T-helper 2 cell treated with Interferon-gamma antibody and Interleukin-4, amounts not matched to agents 100 ng/mL and 5 ng/mL, for 36 hours (primary cell): ENCODE data around the gene TTC21A. TPM values are rescaled to one million over a fixed set of nuclear protein-coding genes. Genes with fewer than 3 reads are reported as not detected.
"Not testable (repeated sequence)": the region's sequence is repeated elsewhere in the genome, so short reads cannot be mapped to it uniquely, and the experiment has no call there.

ENCODE experiments used
- intact Hi-C: fragments of 100-400 bp; cut with micrococcal nuclease; formaldehyde crosslinking; loops from one replicate; pipeline ENCODE4 v1.15.1; 2023
- total RNA-seq: library from RNA; stranded (reverse); gene quantifications from 2 replicates; pipeline ENCODE4 v1.2.3, GENCODE V29; 2022

TTC21A gene
- total RNA-seq, 1 donor from 2014 or later, result 1.7 TPM

DNA sequence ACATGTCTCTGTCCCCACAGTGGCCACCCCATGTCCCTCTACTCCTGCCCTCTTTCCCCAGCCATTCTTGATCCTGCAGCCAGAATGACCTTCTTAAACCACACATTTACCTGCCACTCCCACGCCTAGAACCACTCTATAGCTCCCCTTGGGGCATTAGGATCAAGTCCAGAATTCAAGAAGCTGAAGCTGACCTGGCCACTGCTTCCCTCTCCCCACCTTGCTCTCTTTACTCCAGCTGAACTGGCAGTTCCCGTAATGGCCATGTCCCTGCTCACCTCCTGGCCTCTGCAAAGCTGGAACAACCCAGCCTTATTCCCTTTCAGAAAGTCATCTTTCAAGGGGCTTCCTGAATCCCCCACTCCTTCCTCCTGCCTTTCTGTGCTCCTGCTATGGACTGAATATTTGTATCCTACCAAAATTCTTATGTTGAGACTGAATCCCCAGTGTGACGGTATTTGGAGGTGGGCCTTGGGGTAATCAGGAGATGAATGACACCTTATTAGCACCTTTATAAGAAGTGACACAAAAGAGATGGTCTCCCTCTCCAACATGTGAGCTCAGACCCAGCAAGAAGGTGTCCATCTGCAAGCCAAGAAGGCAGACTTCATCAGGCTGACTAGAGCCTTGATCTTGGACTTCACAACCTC lies 42.1 kb downstream of the TTC21A start:
- intact Hi-C loops, result no loop called here

DNA sequence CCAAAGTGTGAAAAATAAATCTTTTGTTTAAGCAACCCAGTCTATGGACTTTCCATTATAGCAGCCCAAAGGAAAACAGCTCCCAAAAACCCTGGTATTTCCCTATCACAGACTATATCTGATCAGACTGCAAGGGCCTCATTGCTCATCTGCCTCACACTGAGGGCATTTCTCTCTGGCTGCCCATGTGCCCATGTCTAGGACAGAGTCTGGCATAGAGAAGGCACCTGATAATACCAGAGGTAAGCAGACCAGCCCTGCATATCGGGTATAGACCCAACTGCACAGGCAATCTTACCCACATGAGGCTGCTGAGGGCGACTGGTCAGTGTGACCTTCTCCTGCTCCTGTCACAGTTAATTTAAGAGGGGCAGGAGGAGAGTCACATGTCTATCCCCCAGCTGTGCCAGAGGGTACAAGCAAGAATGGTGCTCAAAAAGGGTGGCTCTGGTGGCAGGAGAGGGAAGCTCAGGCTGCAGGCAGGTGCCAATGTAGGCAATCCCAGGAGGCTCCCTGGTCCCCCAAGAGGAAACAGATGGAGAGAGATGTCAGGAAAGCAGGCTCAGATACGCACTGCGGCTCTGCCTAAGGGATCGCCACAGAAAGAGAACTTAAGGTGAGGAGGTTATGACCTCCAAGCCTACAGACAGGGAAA lies 42.8 kb downstream of the TTC21A start:
- intact Hi-C loops, result no loop called here

GRCh38 chr3:39150803-39151631 lies 43.5 kb downstream of the TTC21A start:
- intact Hi-C loops, result no loop called here

GRCh38 chr3:39153977-39154279 lies 46.4 kb downstream of the TTC21A start:
- intact Hi-C loops, result loop anchor here (1.0 kb wide), 1 partner anchor 224 kb away; no protein-coding TSS in a partner anchor

GRCh38 chr3:39154280-39155021 lies 47.0 kb downstream of the TTC21A start:
- intact Hi-C loops, result loop anchor here (1.0 kb wide), 1 partner anchor 224 kb away; no protein-coding TSS in a partner anchor

DNA sequence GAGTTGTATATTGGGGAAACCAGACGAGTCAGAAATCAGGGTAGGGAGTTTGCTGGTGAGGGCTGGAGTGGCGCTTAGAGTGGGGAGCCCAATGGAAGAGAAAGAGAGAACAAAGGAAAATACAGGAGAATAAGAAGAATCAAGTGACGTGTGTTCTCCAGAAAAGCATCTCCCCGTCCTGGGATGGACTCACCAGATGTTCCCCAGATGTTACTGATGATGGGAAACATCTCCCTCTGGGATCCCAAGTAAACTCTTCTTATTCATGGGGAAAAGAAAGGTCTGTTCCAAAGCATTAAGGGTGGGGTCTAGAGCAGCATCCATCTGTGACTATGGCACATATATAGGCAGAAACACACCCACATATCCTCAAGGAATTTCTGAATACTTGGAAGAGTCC lies 48.9 kb downstream of the TTC21A start:
- intact Hi-C loops, result no loop called here

- intact Hi-C loops, result no loop called here
These were observed 49.9 kb downstream of the TTC21A start for GRCh38 chr3:39157359-39157758.

GRCh38 chr3:39158148-39158715 lies 50.8 kb downstream of the TTC21A start:
- intact Hi-C loops, result no loop called here

DNA sequence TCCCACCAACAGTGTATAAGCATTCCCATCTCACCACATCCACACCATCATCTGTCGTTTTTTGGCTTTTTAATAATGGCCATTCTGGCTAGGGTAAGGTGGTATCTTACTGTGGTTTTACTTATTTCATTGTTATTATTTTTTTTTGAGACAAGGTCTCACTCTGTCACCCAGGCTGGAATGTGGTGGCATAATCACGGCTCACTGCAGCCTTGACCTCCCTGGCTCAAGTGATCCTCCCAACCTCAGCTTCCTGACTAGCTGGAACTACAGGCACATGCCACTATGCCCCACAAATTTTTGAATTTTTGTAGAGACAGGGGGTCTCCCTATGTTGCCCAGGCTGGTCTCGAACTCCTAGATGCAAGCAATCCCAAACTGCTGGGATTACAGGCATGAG lies 56.9 kb downstream of the TTC21A start:
- intact Hi-C loops, result no loop called here

DNA sequence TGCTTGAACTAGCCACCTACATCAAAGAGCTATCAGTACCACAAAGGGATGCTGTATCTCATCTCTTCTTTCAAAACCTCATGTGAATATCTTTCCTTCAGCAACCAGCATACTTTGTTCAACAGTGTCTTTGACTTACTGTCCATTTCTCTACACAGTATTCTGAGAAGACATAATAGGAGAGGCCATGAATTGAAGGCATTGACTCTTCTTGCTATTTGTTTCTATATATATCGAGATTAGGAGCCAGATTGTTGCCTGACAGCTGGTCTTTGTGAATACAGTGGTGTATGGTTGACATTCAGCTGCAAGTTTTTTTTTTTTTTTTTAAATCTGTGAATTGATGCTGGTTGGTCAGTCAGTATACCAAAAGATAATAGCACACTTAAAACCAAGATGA lies 58.0 kb downstream of the TTC21A start:
- intact Hi-C loops, result no loop called here

GRCh38 chr3:39166134-39166710 lies 58.7 kb downstream of the TTC21A start:
- intact Hi-C loops, result no loop called here

- intact Hi-C loops, result no loop called here
These were observed 59.6 kb downstream of the TTC21A start for GRCh38 chr3:39166932-39167532.

- intact Hi-C loops, result no loop called here
These were observed 60.8 kb downstream of the TTC21A start for GRCh38 chr3:39168156-39168780.

- intact Hi-C loops, result no loop called here
These were observed 62.2 kb downstream of the TTC21A start for GRCh38 chr3:39169712-39170111.

DNA sequence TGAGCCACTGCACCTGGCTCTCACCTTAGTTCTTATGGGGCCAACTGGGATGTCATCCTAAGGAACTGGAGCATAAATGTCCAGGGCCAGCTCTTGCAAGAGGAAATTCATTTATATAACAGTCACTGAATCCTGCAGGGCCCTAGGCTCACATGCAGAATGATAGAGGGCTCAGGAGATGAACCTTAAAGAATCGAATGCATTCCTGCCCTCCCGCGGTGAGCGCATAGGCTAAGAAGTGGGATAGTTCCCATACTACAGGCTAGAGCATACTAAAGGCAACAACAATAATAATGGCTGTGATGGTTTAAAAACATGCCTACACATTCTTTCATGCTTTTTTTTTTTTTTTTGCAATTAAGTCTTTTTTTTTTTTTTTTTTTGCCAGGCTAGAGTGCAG lies 63.0 kb downstream of the TTC21A start:
- intact Hi-C loops, result no loop called here

GRCh38 chr3:39170877-39171276 lies 63.4 kb downstream of the TTC21A start:
- intact Hi-C loops, result not testable (repeated sequence)

DNA sequence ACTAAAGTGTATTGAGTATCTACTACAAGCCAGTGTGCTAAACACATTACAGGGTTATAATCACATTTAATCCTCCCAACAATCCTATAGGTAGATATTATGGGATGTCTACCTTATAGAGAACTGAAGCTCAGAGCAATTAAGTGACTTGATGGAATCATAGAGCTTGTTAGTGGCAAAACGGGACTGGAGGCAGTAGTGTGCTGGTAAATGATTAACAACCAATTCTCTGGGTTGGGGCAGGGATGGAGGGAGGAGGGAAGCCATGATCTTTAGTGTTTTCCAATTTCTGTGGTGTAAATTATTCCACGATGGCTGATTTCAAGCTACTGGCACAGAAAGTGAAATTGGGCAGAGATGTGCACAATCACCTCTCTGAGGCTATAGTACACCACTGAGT lies 64.4 kb downstream of the TTC21A start:
- intact Hi-C loops, result no loop called here

GRCh38 chr3:39173318-39174125 lies 66.0 kb downstream of the TTC21A start:
- intact Hi-C loops, result no loop called here

DNA sequence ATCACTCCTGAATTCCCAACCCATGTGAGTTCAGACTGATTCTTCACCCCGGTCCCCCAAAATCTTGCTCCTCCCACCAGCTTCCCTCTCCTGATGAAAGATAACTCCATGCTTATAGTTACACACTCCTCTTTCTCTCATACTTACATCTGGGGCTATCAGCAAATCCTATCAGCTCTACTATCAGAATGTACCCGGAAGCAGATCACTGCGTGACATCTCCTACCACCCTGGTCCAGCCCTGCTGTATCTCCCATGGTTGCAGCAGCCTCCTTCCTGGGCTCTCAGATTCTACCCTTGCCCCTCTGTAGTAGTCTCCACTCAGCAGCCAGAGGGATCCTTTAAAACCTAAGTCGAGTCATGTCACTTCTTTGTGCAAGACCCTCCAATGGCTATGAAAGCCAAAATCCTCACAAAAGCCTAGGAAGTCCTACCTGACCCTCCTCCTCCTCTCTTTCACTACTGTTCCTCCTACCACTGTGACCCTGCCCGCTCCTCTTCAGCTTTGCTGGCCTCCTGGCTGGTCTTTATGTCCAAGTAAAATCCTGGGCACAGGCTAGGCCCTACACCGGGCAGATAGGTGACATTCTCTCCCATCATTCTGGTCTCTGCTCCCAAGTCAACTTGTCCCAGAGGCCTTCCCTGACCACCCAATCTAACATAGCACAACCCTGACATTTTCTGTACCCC lies 68.7 kb downstream of the TTC21A start:
- intact Hi-C loops, result no loop called here
